ENCODE data around the gene S1PR1.
A peak's percentile ranks its signal among the peaks of the same experiment; 100 is the strongest.

S1PR1 gene

GRCh38 chr1:101250222-101250621 is 13.4 kb downstream of the S1PR1 start:
- DNase-seq, result no peak

- no peak for DNase-seq
Observed at GRCh38 chr1:101250656-101251272, 13.9 kb downstream of the S1PR1 start.

- DNase-seq, result no peak
Observed at GRCh38 chr1:101251504-101251903, 14.7 kb downstream of the S1PR1 start.

GRCh38 chr1:101253976-101254674 is 17.3 kb downstream of the S1PR1 start:
- DNase-seq, result no peak

- peak; percentile 13 for DNase-seq
Observed at GRCh38 chr1:101257500-101258325, 20.9 kb downstream of the S1PR1 start.

- no peak for DNase-seq
Observed at GRCh38 chr1:101259744-101260148, 22.9 kb downstream of the S1PR1 start.

GRCh38 chr1:101260556-101261350 is 23.9 kb downstream of the S1PR1 start:
- no peak for DNase-seq

GRCh38 chr1:101261623-101262022 is 24.8 kb downstream of the S1PR1 start:
- no peak for DNase-seq

GRCh38 chr1:101262060-101262459 is 25.2 kb downstream of the S1PR1 start:
- DNase-seq, result no peak

GRCh38 chr1:101262630-101263348 is 26.0 kb downstream of the S1PR1 start:
- no peak for DNase-seq

GRCh38 chr1:101264697-101265096 is 27.9 kb downstream of the S1PR1 start:
- DNase-seq, result no peak

- no peak for DNase-seq
Observed at GRCh38 chr1:101265684-101266083, 28.9 kb downstream of the S1PR1 start.

- DNase-seq, result no peak
Observed at GRCh38 chr1:101267082-101267481, 30.3 kb downstream of the S1PR1 start.

- no peak for DNase-seq
Observed at GRCh38 chr1:101268893-101269292, 32.1 kb downstream of the S1PR1 start.

- DNase-seq, result no peak
Observed at GRCh38 chr1:101275672-101276071, 38.9 kb downstream of the S1PR1 start.

GRCh38 chr1:101276818-101277217 is 40.0 kb downstream of the S1PR1 start:
- DNase-seq, result no peak

GRCh38 chr1:101278238-101278637 is 41.4 kb downstream of the S1PR1 start:
- no peak for DNase-seq

- no peak for DNase-seq
Observed at GRCh38 chr1:101278845-101279244, 42.0 kb downstream of the S1PR1 start.

GRCh38 chr1:101280049-101280592 is 43.3 kb downstream of the S1PR1 start:
- DNase-seq, result no peak

- no peak for DNase-seq
Observed at GRCh38 chr1:101280942-101281654, 44.3 kb downstream of the S1PR1 start.

- DNase-seq, result no peak
Observed at GRCh38 chr1:101281751-101282150, 44.9 kb downstream of the S1PR1 start.

Measured in T-helper 9 cell (primary cell).